GM12801 (cell line): ENCODE results near the gene TBC1D21.

ENCODE experiments used
- TF ChIP-seq, protein P1 (sequence below): IDR thresholded peaks from one replicate; pipeline ENCODE4 v1.5.1; 2011; ENCODE audit warnings: control low read depth; ENCODE audit not compliant: insufficient read length; ENCODE audit errors: extremely low read depth

The TBC1D21 gene

DNA sequence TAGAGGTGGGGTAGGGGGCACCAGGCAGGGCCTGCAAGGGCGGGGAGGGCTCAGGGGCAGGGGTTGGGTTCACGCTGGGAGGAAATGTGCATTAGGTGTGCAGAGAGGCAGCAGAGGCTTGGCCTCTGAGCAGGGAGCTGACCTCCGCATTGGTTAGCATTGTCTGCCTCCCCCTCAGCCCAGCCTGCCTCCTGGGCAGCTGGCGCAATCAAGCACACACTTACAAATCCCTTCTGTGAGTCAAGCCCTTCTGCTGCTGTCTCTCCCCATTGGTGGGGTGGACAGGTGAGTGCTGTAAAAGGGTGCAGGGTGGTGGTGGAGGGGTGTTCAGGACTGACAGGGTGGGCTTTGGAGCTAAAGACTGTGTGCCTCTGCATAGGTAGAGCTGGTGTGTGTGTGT, 62.2 kb downstream of the TBC1D21 start:
- TF ChIP-seq, protein P1, sequence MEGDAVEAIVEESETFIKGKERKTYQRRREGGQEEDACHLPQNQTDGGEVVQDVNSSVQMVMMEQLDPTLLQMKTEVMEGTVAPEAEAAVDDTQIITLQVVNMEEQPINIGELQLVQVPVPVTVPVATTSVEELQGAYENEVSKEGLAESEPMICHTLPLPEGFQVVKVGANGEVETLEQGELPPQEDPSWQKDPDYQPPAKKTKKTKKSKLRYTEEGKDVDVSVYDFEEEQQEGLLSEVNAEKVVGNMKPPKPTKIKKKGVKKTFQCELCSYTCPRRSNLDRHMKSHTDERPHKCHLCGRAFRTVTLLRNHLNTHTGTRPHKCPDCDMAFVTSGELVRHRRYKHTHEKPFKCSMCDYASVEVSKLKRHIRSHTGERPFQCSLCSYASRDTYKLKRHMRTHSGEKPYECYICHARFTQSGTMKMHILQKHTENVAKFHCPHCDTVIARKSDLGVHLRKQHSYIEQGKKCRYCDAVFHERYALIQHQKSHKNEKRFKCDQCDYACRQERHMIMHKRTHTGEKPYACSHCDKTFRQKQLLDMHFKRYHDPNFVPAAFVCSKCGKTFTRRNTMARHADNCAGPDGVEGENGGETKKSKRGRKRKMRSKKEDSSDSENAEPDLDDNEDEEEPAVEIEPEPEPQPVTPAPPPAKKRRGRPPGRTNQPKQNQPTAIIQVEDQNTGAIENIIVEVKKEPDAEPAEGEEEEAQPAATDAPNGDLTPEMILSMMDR = no peak

DNA sequence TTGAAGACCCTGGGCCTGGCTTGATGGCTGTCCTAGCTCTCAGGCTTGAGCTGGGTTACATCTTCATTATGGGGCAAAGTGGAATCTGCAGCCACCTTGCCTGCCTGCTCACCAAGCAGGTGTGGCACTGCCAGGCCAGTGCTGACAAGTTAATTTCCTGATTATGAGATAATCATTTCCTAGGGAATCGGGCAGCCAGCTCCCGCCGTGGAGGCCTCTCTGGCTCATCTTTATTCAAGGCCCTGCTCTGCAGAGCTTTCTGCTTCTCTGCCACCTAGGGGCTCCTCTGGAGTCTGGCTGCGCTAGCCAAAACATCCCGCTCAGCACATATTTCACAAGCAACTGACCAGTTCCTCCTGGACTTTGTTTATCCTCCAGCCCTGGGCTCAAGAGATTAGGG, 62.8 kb downstream of the TBC1D21 start:
- TF ChIP-seq, protein P1 = no peak

DNA sequence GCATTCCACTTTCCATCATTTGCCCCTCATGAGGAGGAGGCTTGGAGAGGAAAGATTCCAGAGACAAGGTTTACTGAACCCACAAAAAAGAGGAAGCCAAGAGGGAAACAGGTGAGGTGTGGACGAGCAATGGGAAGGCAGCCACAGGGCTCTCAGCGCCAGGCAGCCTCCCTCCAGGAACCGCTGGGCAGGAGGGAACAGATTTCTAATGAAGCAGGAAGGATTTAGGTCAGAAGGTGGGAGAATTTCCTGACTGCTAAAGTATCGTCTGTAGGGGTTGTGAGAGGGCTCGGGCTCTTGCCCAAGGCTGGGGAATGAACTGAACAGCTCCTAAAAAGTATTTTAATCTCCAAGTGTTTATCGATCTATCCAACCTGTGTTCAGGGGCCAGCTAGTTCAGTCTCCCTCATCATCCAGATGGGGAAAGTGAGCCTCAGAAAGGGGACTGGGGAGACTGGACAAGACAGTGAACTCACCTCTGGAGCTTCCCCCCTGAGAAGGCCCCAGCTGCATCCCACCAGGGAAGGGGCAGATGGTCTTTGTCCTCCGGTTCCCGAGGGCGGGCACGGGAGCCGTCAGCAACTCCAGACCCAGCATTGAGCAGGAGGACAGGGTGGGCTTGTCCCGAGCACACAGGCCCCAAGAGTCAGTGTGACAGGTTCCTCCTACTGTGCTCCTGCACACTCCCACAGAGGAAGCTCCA, 63.4 kb downstream of the TBC1D21 start:
- TF ChIP-seq, protein P1 = no peak

DNA sequence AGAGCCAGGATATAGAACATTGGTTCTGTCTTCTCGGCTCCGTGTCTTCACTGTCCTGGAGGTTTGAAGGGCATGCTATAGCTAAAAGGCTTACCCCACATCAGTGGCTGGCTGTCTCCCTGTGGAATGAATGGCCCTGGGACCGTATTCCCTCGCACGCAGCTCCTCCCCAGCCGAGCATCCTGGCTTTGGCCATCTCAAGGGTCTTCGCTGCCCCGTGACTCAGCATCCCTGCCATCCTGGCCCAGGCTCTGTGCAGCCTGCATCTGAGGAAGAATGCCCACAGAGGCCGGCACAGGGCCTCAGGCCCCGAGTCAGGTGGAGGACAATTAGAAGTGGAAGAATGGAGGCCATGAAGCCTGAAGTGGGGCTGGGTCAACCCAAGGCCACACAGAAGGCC, 63.9 kb downstream of the TBC1D21 start:
- TF ChIP-seq, protein P1 = no peak

DNA sequence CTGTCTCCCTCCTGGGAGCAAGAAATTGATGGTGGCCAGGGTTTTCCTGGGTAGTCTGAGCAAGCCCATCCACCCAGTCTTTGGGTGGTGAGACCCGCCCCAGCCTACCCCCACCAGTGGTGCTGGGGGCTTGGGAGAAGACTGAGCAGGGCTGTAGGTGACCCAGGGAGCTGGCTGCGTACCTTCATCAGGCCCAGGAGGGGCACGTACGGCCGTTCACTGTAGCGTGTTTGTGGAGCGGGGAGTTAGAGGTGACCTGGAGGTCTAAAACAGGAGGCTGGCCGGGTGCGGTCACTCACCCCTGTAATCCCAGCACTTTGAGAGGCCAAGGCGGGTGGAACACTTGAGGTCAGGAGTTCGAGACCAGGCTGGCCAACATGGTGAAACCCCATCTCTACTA, 64.4 kb downstream of the TBC1D21 start:
- TF ChIP-seq, protein P1 = no peak
